Rectal smooth muscle tissue (tissue), 1 donor: Measurements from ENCODE around the gene FBRSL1.

Experiments
- H3K27ac ChIP-seq: one replicate; pipeline ENCODE4 v1.7.0; 2013; ENCODE audit warnings: low read depth, low read length, inconsistent platforms
- H3K27me3 ChIP-seq: one replicate; pipeline ENCODE4 v1.7.0; 2013; ENCODE audit warnings: low read length; ENCODE audit not compliant: control insufficient read depth, insufficient read depth
- H3K36me3 ChIP-seq: one replicate; pipeline ENCODE4 v1.7.0; 2013; ENCODE audit warnings: low read length; ENCODE audit not compliant: control insufficient read depth, insufficient read depth
- H3K4me1 ChIP-seq: one replicate; pipeline ENCODE4 v1.7.0; 2013; ENCODE audit warnings: low read length; ENCODE audit not compliant: control insufficient read depth, insufficient read depth
- H3K4me3 ChIP-seq: one replicate; pipeline ENCODE4 v1.7.0; 2013; ENCODE audit warnings: low read length
- H3K9ac ChIP-seq: one replicate; pipeline ENCODE4 v1.7.0; 2013; ENCODE audit warnings: low read length

FBRSL1 gene

GRCh38 chr12:132510111-132510724 lies 20.3 kb downstream of the FBRSL1 start:
- Histone ChIP-seq H3K36me3 (peaks cover 7% of the 10 kb centered on the region), H3K27ac (no peak overlapping the region)

GRCh38 chr12:132510746-132511477 lies 21.0 kb downstream of the FBRSL1 start:
- peaks cover 7% of the 10 kb centered on the region for H3K36me3 ChIP-seq
- H3K27me3 ChIP-seq, result no peaks in the 10 kb centered on the region
- H3K4me1 ChIP-seq, result peaks cover 10% of the 10 kb centered on the region
- H3K4me3 ChIP-seq, result no peak overlapping the region
- H3K27ac ChIP-seq, result no peak overlapping the region
- no peak overlapping the region for H3K9ac ChIP-seq

More at GRCh38 chr12:132510111-132510724, 20.3 kb downstream of the FBRSL1 start:
- Histone ChIP-seq H3K4me3 (no peak overlapping the region), H3K27me3 (no peaks in the 10 kb centered on the region), H3K9ac (no peak overlapping the region), H3K4me1 (peaks cover 10% of the 10 kb centered on the region)

- Histone ChIP-seq H3K36me3 (peaks cover 7% of the 10 kb centered on the region), H3K4me3 (no peak overlapping the region), H3K9ac (no peak overlapping the region), H3K27ac (no peak overlapping the region), H3K4me1 (peaks cover 4% of the 10 kb centered on the region), H3K27me3 (no peaks in the 10 kb centered on the region)
These were observed 21.7 kb downstream of the FBRSL1 start for GRCh38 chr12:132511516-132512196.

- Histone ChIP-seq H3K36me3 (peaks cover 7% of the 10 kb centered on the region), H3K27ac (no peak overlapping the region), H3K27me3 (no peaks in the 10 kb centered on the region), H3K4me3 (no peak overlapping the region), H3K9ac (no peak overlapping the region), H3K4me1 (no peaks in the 10 kb centered on the region)
These were observed 22.5 kb downstream of the FBRSL1 start for GRCh38 chr12:132512197-132513069.

- Histone ChIP-seq H3K27ac (no peak overlapping the region), H3K36me3 (peaks cover 7% of the 10 kb centered on the region), H3K4me3 (no peak overlapping the region), H3K4me1 (no peaks in the 10 kb centered on the region), H3K9ac (no peak overlapping the region), H3K27me3 (no peaks in the 10 kb centered on the region)
These were observed 23.1 kb downstream of the FBRSL1 start for GRCh38 chr12:132513070-132513398.

- H3K36me3 ChIP-seq, result peaks cover 7% of the 10 kb centered on the region
- H3K27ac ChIP-seq, result no peak overlapping the region
- no peak overlapping the region for H3K9ac ChIP-seq
- H3K27me3 ChIP-seq, result no peaks in the 10 kb centered on the region
- H3K4me3 ChIP-seq, result no peak overlapping the region
- no peaks in the 10 kb centered on the region for H3K4me1 ChIP-seq
These were observed 23.6 kb downstream of the FBRSL1 start for GRCh38 chr12:132513458-132514135.

- no peak overlapping the region for H3K4me3 ChIP-seq
- no peak overlapping the region for H3K9ac ChIP-seq
- H3K27ac ChIP-seq, result no peak overlapping the region
- H3K36me3 ChIP-seq, result peaks cover 7% of the 10 kb centered on the region
- no peaks in the 10 kb centered on the region for H3K27me3 ChIP-seq
- H3K4me1 ChIP-seq, result no peaks in the 10 kb centered on the region
These were observed 24.4 kb downstream of the FBRSL1 start for GRCh38 chr12:132514216-132514820.

- Histone ChIP-seq H3K9ac (no peak overlapping the region), H3K36me3 (peaks cover 7% of the 10 kb centered on the region), H3K4me3 (no peak overlapping the region), H3K27me3 (no peaks in the 10 kb centered on the region), H3K4me1 (no peaks in the 10 kb centered on the region), H3K27ac (no peak overlapping the region)
These were observed 24.9 kb downstream of the FBRSL1 start for GRCh38 chr12:132514838-132515237.

- Histone ChIP-seq H3K4me3 (no peak overlapping the region), H3K27me3 (no peaks in the 10 kb centered on the region), H3K36me3 (peaks cover 7% of the 10 kb centered on the region), H3K27ac (no peak overlapping the region), H3K4me1 (no peaks in the 10 kb centered on the region), H3K9ac (no peak overlapping the region)
These were observed 26.4 kb downstream of the FBRSL1 start for GRCh38 chr12:132516095-132517012.

GRCh38 chr12:132517013-132517739 lies 27.2 kb downstream of the FBRSL1 start:
- H3K27me3 ChIP-seq, result no peaks in the 10 kb centered on the region
- H3K27ac ChIP-seq, result no peak overlapping the region
- H3K36me3 ChIP-seq, result peaks cover 7% of the 10 kb centered on the region
- no peak overlapping the region for H3K4me3 ChIP-seq
- no peak overlapping the region for H3K9ac ChIP-seq
- no peaks in the 10 kb centered on the region for H3K4me1 ChIP-seq
